HG02678 (cell line): ENCODE measurements around the gene ABCA1.

Experiments used
- ATAC-seq: cut with Tn5 transposase; IDR thresholded peaks from one replicate; pipeline ENCODE4 v1.9.1; 2021; ENCODE audit warnings: mild to moderate bottlenecking, moderate library complexity; ENCODE audit not compliant: unreplicated experiment

Gene ABCA1

GRCh38 chr9:104805441-104805840 lies 122.5 kb downstream of the ABCA1 start:
- no peak for ATAC-seq

GRCh38 chr9:104802906-104803305 lies 125.0 kb downstream of the ABCA1 start:
- no peak for ATAC-seq

GRCh38 chr9:104802110-104802509 lies 125.8 kb downstream of the ABCA1 start:
- ATAC-seq: no peak

- no peak for ATAC-seq
Observed at GRCh38 chr9:104800068-104800785, 127.7 kb downstream of the ABCA1 start.

GRCh38 chr9:104798209-104798995 lies 129.6 kb downstream of the ABCA1 start:
- no peak for ATAC-seq

- ATAC-seq: no peak
Observed at GRCh38 chr9:104795857-104796256, 132.1 kb downstream of the ABCA1 start.

- ATAC-seq: no peak
Observed at GRCh38 chr9:104795082-104795481, 132.9 kb downstream of the ABCA1 start.

- ATAC-seq: no peak
Observed at GRCh38 chr9:104794070-104794469, 133.9 kb downstream of the ABCA1 start.

GRCh38 chr9:104788251-104788650 lies 139.7 kb downstream of the ABCA1 start:
- ATAC-seq: no peak

- ATAC-seq: no peak
Observed at GRCh38 chr9:104787306-104788015, 140.5 kb downstream of the ABCA1 start.

- no peak for ATAC-seq
Observed at GRCh38 chr9:104786293-104786692, 141.7 kb downstream of the ABCA1 start.

GRCh38 chr9:104784098-104784497 lies 143.9 kb downstream of the ABCA1 start:
- ATAC-seq: peak; percentile 84

GRCh38 chr9:104783588-104783987 lies 144.4 kb downstream of the ABCA1 start:
- ATAC-seq: no peak

GRCh38 chr9:104780796-104781395 lies 147.1 kb downstream of the ABCA1 start:
- ATAC-seq: no peak

GRCh38 chr9:104779946-104780535 lies 147.9 kb downstream of the ABCA1 start:
- no peak for ATAC-seq

- no peak for ATAC-seq
Observed at GRCh38 chr9:104779334-104779733, 148.6 kb downstream of the ABCA1 start.

- no peak for ATAC-seq
Observed at GRCh38 chr9:104778802-104779201, 149.2 kb downstream of the ABCA1 start.

- ATAC-seq: no peak
Observed at GRCh38 chr9:104776797-104777196, 151.2 kb downstream of the ABCA1 start.

GRCh38 chr9:104775976-104776375 lies 152.0 kb downstream of the ABCA1 start:
- no peak for ATAC-seq

- ATAC-seq: peak; percentile 61
Observed at GRCh38 chr9:104775574-104775936, 152.4 kb downstream of the ABCA1 start.
